ENCODE data around the gene ARMC5. TPM values are rescaled to one million over a fixed set of nuclear protein-coding genes. Genes with fewer than 3 reads are reported as not detected.

The ARMC5 gene
- total and polyA plus RNA-seq, 8 donors = 2.6 to 29.8 (median 11.3) TPM; not detected in 1

DNA sequence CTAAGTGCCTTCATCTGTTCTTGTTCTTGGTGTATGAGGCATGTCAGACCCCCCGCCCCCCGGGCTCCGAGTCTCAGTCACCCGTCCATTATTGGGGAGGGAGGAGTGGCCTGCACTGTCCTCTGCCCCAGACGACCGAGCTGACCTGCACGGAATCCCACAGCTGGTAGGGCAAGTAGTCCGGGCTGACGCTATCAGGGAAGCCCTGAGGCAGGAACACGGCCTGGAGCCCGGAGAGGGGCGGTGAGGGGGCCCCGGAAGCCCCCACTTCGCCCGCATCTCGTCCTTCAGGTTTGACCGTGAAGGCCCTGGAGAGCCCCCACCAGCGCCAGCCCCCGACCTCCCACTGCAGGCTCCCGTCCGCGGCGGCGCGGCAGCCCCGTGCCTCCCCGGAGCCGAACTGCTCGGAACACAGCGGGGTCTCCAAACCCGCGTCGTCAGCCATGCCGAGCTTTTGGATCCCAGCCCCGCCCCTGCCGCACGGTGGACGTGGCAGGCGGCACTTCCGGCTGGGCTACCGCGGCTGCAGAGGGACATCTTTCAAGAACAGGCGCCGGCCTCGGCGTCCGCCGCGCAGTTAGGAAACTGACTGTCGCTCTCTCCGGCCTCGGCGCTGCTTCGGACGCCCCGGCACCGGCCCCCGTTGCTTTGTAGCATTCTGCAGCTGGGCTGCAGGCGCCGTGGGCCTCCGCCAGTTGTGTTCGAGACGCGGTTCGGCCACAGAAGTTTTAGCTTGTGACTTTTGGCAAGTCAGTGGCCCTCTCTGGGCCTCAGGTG is 48.8 kb downstream of the ARMC5 start, which contains the start of gene RUSF1:
Gene RUSF1, minus strand, starts transcription at position 463 of the 777 bp plus-strand sequence. Its CDS starts 18 bp downstream, at position 445.
- Histone ChIP-seq H3K27me3 (no peaks in the 10 kb centered on the region), H3K9me3 (no peaks in the 10 kb centered on the region), H3K36me3 (peaks cover 0 to 24% (median 15%) of the 10 kb centered on the region in 4 donors), H3K27ac (peak within 1 kb of the TSS; percentile 90 to 98 (median 93)), H3K4me3 (peak within 1 kb of the TSS; percentile 62 to 87 (median 82)), H3K4me1 (peaks cover 17 to 46% (median 35%) of the 10 kb centered on the region in 4 donors)
- peak; percentile 93 to 97 for DNase-seq
- WGBS, 5 donors = 0 to 1% (median 0%) methylated on average over 13 to 65 of the region's 65 CpGs
- TF ChIP-seq EP300 (IDR thresholded peaks at IDR 0.05) (peak; percentile 6), CTCF (IDR thresholded peaks at IDR 0.05) (no peak), POLR2AphosphoS5 (IDR thresholded peaks at IDR 0.05) (peak; percentile 95 to 99 (median 95))
- intact Hi-C loops (cut with DNase I; ENCODE audit: low total_unique reads) = no loop called here

DNA sequence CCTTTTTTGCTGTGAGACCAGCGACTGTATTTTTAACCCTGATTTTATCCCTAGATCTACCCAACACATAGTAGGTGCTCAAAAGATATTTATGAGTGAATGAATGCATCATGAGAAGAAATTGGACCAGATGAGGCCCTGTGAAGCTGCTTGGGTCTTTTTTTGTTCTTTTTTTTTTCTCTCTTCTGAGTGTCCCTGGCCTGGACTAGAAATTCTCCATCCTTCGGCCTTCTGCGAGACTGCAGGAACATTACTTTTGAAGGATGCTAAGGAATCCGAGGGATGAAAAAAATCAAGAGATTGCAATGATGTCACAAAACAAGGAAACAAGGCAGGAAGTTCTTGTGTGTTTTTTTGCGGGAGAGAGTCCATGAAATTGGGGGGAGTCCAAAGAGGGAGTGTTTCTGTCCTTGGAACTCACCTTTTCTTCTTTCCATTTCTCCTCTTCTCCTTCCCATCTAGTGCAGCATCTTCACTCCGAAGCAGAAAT is 49.5 kb downstream of the ARMC5 start:
- peak overlapping the region; percentile 62 to 87 (median 82) for H3K4me3 ChIP-seq
- peaks cover 0 to 24% (median 15%) of the 10 kb centered on the region in 4 donors for H3K36me3 ChIP-seq
- no peaks in the 10 kb centered on the region for H3K27me3 ChIP-seq
- DNase-seq = peak in 1 of 2 donors; percentile 70
- peaks cover 17 to 46% (median 35%) of the 10 kb centered on the region in 4 donors for H3K4me1 ChIP-seq
- TF ChIP-seq POLR2AphosphoS5 (IDR thresholded peaks at IDR 0.05) = no peak
- no peak for TF ChIP-seq CTCF (IDR thresholded peaks at IDR 0.05)
- no peak for TF ChIP-seq EP300 (IDR thresholded peaks at IDR 0.05)
- TF ChIP-seq POLR2A (IDR thresholded peaks at IDR 0.05) = no peak
- intact Hi-C loops (cut with DNase I; ENCODE audit: low total_unique reads) = no loop called here
- 10 to 14% (median 12%) methylated on average over 6 of the region's 6 CpGs for WGBS, 5 donors
- H3K27ac ChIP-seq = peak overlapping the region; percentile 90 to 98 (median 93)
- H3K9me3 ChIP-seq = no peaks in the 10 kb centered on the region

- intact Hi-C loops (cut with DNase I; ENCODE audit: low total_unique reads) = no loop called here
- H3K36me3 ChIP-seq = no peaks in the 10 kb centered on the region
- no peak for DNase-seq
- H3K27me3 ChIP-seq = no peaks in the 10 kb centered on the region
- no peak for TF ChIP-seq EP300 (IDR thresholded peaks at IDR 0.05)
- TF ChIP-seq POLR2AphosphoS5 (IDR thresholded peaks at IDR 0.05) = no peak
- TF ChIP-seq POLR2A (IDR thresholded peaks at IDR 0.05) = no peak
- no peak for TF ChIP-seq CTCF (IDR thresholded peaks at IDR 0.05)
- H3K9me3 ChIP-seq = no peaks in the 10 kb centered on the region
- H3K4me1 ChIP-seq = peaks cover 8 to 18% (median 13%) of the 10 kb centered on the region in 4 donors
- no peak overlapping the region for H3K27ac ChIP-seq
- no peak overlapping the region for H3K4me3 ChIP-seq
- WGBS, 5 donors = 69 to 76% (median 75%) methylated on average over 6 of the region's 6 CpGs
These were observed 53.8 kb downstream of the ARMC5 start for GRCh38 chr16:31513126-31513525.

- no peak overlapping the region for H3K27ac ChIP-seq
- intact Hi-C loops (cut with DNase I; ENCODE audit: low total_unique reads) = no loop called here
- peaks cover 8 to 16% (median 12%) of the 10 kb centered on the region in 4 donors for H3K4me1 ChIP-seq
- H3K36me3 ChIP-seq = no peaks in the 10 kb centered on the region
- no peak for DNase-seq
- H3K4me3 ChIP-seq = no peak overlapping the region
- H3K27me3 ChIP-seq = no peaks in the 10 kb centered on the region
- no peaks in the 10 kb centered on the region for H3K9me3 ChIP-seq
- TF ChIP-seq CTCF (IDR thresholded peaks at IDR 0.05) = no peak
- TF ChIP-seq POLR2AphosphoS5 (IDR thresholded peaks at IDR 0.05) = no peak
- no peak for TF ChIP-seq POLR2A (IDR thresholded peaks at IDR 0.05)
- no peak for TF ChIP-seq EP300 (IDR thresholded peaks at IDR 0.05)
These were observed 54.6 kb downstream of the ARMC5 start for GRCh38 chr16:31513884-31514283.

Other genes starting within 250 kb of the ARMC5 start
- under 1 TPM in 1 of 5 donors, not detected in 4; under 0.01 TPM for gene TRIM72, start 245.4 kb upstream of the ARMC5 start, total RNA-seq
- under 1 TPM in 2 of 3 donors, not detected in 1; 0.10 to 0.15 TPM for gene TRIM72, start 245.4 kb upstream of the ARMC5 start, polyA plus RNA-seq
- gene PYDC1, start 242.4 kb upstream of the ARMC5 start, total RNA-seq = not detected
- not detected for gene PYDC1, start 242.4 kb upstream of the ARMC5 start, polyA plus RNA-seq
- 100 to 1,000 TPM in 2 of 5 donors, 1 to 10 TPM in 3; 1.8 to 145 (median 7.2) TPM for gene ITGAM, start 199.5 kb upstream of the ARMC5 start, total RNA-seq
- 1 to 10 TPM; 1.2 to 3.8 (median 2.6) TPM for gene ITGAM, start 199.5 kb upstream of the ARMC5 start, polyA plus RNA-seq
- 1 to 10 TPM in 4 of 5 donors, not detected in 1; 4.1 to 6.7 (median 5.6) TPM for gene ITGAX, start 104.3 kb upstream of the ARMC5 start, total RNA-seq
- 1 to 10 TPM; 1.1 to 2.0 (median 1.9) TPM for gene ITGAX, start 104.3 kb upstream of the ARMC5 start, polyA plus RNA-seq
- gene ITGAD, start 66.2 kb upstream of the ARMC5 start, total RNA-seq = under 1 TPM in 2 of 5 donors, not detected in 3; 0.29 to 0.37 TPM
- not detected for gene ITGAD, start 66.2 kb upstream of the ARMC5 start, polyA plus RNA-seq
- gene COX6A2, start 31.1 kb upstream of the ARMC5 start, total RNA-seq = not detected
- gene COX6A2, start 31.1 kb upstream of the ARMC5 start, polyA plus RNA-seq = 1 to 10 TPM in 2 of 3 donors, not detected in 1; 1.4 to 8.2 TPM
- under 1 TPM in 2 of 5 donors, not detected in 3; 0.18 to 0.45 TPM for gene ZNF843, start 16.7 kb upstream of the ARMC5 start, total RNA-seq
- under 1 TPM; 0.15 to 0.37 (median 0.31) TPM for gene ZNF843, start 16.7 kb upstream of the ARMC5 start, polyA plus RNA-seq
- 10 to 100 TPM; 36.0 to 84.0 (median 63.1) TPM for gene TGFB1I1, start 12.7 kb downstream of the ARMC5 start, total RNA-seq
- gene TGFB1I1, start 12.7 kb downstream of the ARMC5 start, polyA plus RNA-seq = 10 to 100 TPM; 44.8 to 49.3 (median 49.1) TPM
- not detected for gene SLC5A2, start 23.6 kb downstream of the ARMC5 start, total RNA-seq
- gene SLC5A2, start 23.6 kb downstream of the ARMC5 start, polyA plus RNA-seq = 1 to 10 TPM in 1 of 3 donors, under 1 TPM in 2; 0.62 to 1.8 (median 0.76) TPM
- 100 to 1,000 TPM in 1 of 5 donors, 10 to 100 TPM in 4; 27.4 to 171 (median 60.0) TPM for gene RUSF1, start 48.9 kb downstream of the ARMC5 start, total RNA-seq
- 10 to 100 TPM; 21.4 to 47.5 (median 28.8) TPM for gene RUSF1, start 48.9 kb downstream of the ARMC5 start, polyA plus RNA-seq
- 1 to 10 TPM in 1 of 5 donors, not detected in 4; 4.8 TPM for gene AHSP, start 68.4 kb downstream of the ARMC5 start, total RNA-seq
- not detected for gene AHSP, start 68.4 kb downstream of the ARMC5 start, polyA plus RNA-seq

Data from stomach (tissue), 9 donors.